NT2/D1 (cell line): ENCODE data around the gene SLC38A10.

Experiments
- DNase-seq: peaks from one replicate; pipeline ENCODE4 v3.0.0-alpha.2; 2011; ENCODE audit warnings: low read depth, low spot score
- H3K27me3 ChIP-seq: 2 replicates; pipeline ENCODE4 v1.6.0; 2011; ENCODE audit warnings: mild to moderate bottlenecking; ENCODE audit not compliant: insufficient read length, insufficient read depth
- H3K36me3 ChIP-seq: 2 replicates; pipeline ENCODE4 v1.6.1; 2011; ENCODE audit warnings: mild to moderate bottlenecking, low read length, mixed read lengths; ENCODE audit not compliant: insufficient read depth, insufficient read length
- H3K4me1 ChIP-seq: 2 replicates; pipeline ENCODE4 v1.5.1; 2011; ENCODE audit not compliant: insufficient read depth, insufficient read length
- H3K4me3 ChIP-seq: 2 replicates; pipeline ENCODE4 v1.5.1; 2011; ENCODE audit warnings: low read depth; ENCODE audit not compliant: insufficient read length
- H3K9ac ChIP-seq: 2 replicates; pipeline ENCODE4 v1.6.0; 2011; ENCODE audit warnings: low read depth; ENCODE audit not compliant: insufficient read length
- H3K9me3 ChIP-seq: 2 replicates; pipeline ENCODE4 v1.5.1; 2011; ENCODE audit warnings: mild to moderate bottlenecking, low read length; ENCODE audit not compliant: insufficient read depth
- SUZ12 ChIP-seq: IDR thresholded peaks from 2 replicates; pipeline ENCODE4 v1.6.1; 2011; ENCODE audit not compliant: insufficient read length, insufficient read depth; ENCODE audit errors: extremely low read depth
- YY1 ChIP-seq: IDR thresholded peaks from 2 replicates; pipeline ENCODE4 v1.6.1; 2011; ENCODE audit not compliant: insufficient read length, insufficient read depth
- ZNF274 ChIP-seq: IDR thresholded peaks from 2 replicates; pipeline ENCODE4 v1.6.1; 2011; ENCODE audit warnings: mild to moderate bottlenecking, low read depth, low read length

SLC38A10 gene

DNA sequence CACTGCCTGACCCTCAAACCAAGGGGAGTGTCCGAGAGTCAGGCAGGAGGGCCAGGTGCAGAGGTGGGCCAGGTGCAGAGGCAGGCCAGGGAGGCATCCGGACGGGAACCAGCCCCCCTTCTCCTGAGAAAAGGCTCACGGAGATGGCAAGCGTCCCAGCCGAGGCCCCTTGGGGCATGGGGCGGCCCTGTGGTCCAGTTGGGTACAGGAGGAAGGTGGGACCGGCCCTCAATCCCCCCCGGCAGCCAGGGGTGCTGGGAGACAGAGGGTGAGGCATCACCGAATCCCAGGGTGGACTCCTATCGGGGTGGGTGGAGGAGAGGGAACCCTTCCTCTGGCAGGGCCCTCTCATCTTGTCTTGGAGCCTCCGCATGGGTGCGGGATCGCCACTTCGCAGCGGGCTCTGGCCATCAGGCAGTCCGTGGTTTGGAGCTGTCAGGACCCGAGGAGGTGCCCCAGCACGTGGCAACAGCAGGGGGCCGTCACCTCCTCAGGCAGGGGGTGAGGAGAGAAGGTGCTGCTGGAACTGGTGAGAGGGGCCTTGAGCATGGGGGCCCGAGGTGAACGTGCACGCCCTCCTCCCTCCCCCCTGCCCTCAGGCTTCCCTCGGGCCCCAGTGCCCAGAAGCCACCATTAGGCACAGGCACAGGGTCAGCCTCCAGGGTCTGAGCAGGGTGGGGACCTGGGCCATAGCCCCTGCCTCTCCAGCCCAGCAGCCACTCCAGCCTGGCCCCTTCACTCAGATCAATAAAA, 38.7 kb upstream of the SLC38A10 start:
- no peak for DNase-seq
- no peaks in the 10 kb centered on the region for H3K36me3 ChIP-seq
- TF ChIP-seq ZNF274 = no peak
- no peak overlapping the region for H3K4me3 ChIP-seq
- H3K4me1 ChIP-seq = peaks cover 49% of the 10 kb centered on the region
- H3K9ac ChIP-seq = no peak overlapping the region
- no peaks in the 10 kb centered on the region for H3K9me3 ChIP-seq
- H3K27me3 ChIP-seq = no peaks in the 10 kb centered on the region

- H3K9me3 ChIP-seq = no peaks in the 10 kb centered on the region
- H3K4me1 ChIP-seq = peaks cover 51% of the 10 kb centered on the region
- no peaks in the 10 kb centered on the region for H3K27me3 ChIP-seq
These were observed 37.9 kb upstream of the SLC38A10 start for GRCh38 chr17:81332914-81333528.

GRCh38 chr17:81332118-81332834, 37.2 kb upstream of the SLC38A10 start:
- H3K4me3 ChIP-seq = no peak overlapping the region
- no peaks in the 10 kb centered on the region for H3K36me3 ChIP-seq
- DNase-seq = no peak
- H3K9ac ChIP-seq = no peak overlapping the region
- H3K27me3 ChIP-seq = no peaks in the 10 kb centered on the region
- no peaks in the 10 kb centered on the region for H3K9me3 ChIP-seq
- peaks cover 52% of the 10 kb centered on the region for H3K4me1 ChIP-seq
- no peak for TF ChIP-seq YY1
- no peak for TF ChIP-seq SUZ12
- TF ChIP-seq ZNF274 = no peak

More at GRCh38 chr17:81332914-81333528, 37.9 kb upstream of the SLC38A10 start:
- Histone ChIP-seq H3K9ac (no peak overlapping the region), H3K36me3 (no peaks in the 10 kb centered on the region), H3K4me3 (no peak overlapping the region)
- no peak for TF ChIP-seq SUZ12
- TF ChIP-seq ZNF274 = no peak
- TF ChIP-seq YY1 = no peak
- no peak for DNase-seq

- peaks cover 50% of the 10 kb centered on the region for H3K4me1 ChIP-seq
- no peaks in the 10 kb centered on the region for H3K9me3 ChIP-seq
- no peak for DNase-seq
- H3K36me3 ChIP-seq = no peaks in the 10 kb centered on the region
- H3K4me3 ChIP-seq = no peak overlapping the region
- TF ChIP-seq ZNF274 (no peak), SUZ12 (no peak), YY1 (no peak)
- H3K9ac ChIP-seq = peak overlapping the region; percentile 37
- H3K27me3 ChIP-seq = no peaks in the 10 kb centered on the region
These were observed 36.5 kb upstream of the SLC38A10 start for GRCh38 chr17:81331527-81332043.

GRCh38 chr17:81330884-81331245, 35.8 kb upstream of the SLC38A10 start:
- no peak for TF ChIP-seq SUZ12
- TF ChIP-seq ZNF274 = no peak
- TF ChIP-seq YY1 = no peak
- no peak overlapping the region for H3K4me3 ChIP-seq
- no peaks in the 10 kb centered on the region for H3K27me3 ChIP-seq
- DNase-seq = no peak
- no peaks in the 10 kb centered on the region for H3K9me3 ChIP-seq
- H3K9ac ChIP-seq = no peak overlapping the region
- peaks cover 50% of the 10 kb centered on the region for H3K4me1 ChIP-seq
- no peaks in the 10 kb centered on the region for H3K36me3 ChIP-seq

DNA sequence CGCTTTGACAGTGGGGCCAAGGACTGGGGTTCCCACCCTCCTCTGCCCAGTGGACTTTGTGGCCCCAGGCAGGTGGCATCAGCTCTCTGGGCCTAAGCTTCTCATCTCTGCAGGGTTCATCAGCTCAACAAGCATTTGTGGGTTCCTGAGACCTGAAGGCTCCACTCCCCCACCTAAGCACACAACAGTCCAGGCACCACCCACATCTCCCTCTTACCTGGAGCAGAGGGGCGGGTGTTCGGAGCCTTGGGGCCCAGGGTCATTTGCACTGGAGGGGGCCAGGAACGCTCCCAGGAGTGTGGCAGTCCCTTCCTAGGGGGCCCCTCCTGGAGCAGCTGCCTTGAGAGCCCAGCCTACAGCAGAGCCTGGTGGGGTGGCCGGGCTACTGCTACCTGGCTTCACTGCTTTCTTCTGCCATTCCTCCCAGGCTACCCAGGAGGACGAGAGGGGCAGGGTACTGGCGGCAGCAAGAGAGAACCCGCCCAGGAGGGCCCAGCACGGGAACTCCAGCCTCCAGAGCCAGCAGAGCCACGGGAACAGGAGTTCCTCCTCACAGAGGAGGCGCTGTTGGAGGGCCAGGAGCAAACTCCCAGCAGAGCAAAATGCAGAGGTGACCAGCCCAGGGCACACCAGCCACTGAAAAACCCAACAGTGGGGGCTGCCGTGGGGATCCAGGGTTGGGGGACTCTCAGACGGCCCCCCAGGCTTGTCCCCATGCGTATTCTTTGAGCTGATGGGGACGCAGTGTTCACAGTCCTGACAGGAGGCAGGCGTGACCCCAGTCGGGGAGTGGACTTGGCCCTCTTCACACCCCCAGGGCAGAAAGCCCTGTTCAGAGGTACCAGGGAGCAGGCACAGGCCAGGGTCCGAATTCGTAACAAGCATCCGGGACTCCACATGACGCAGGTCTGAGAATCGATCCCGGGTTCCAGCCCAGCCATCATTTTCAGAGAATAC, 35.1 kb upstream of the SLC38A10 start:
- Histone ChIP-seq H3K36me3 (no peaks in the 10 kb centered on the region), H3K4me1 (peaks cover 50% of the 10 kb centered on the region), H3K9me3 (no peaks in the 10 kb centered on the region), H3K9ac (peak overlapping the region; percentile 71), H3K4me3 (no peak overlapping the region), H3K27me3 (no peaks in the 10 kb centered on the region)
- TF ChIP-seq YY1 (no peak), SUZ12 (no peak), ZNF274 (no peak)
- DNase-seq = no peak
